Muscle layer of colon (tissue), 2 donors: ENCODE results near the gene AQP2.

Experiments
- H3K27ac ChIP-seq: one replicate; pipeline ENCODE4 v1.7.0; 2013; ENCODE audit warnings: low read depth, mild to moderate bottlenecking, low read length, moderate library complexity
- H3K27me3 ChIP-seq, 2 donors: one replicate each; pipeline ENCODE4 v1.7.0; 2013; ENCODE audit warnings: low read length in 2 of 2, mild to moderate bottlenecking in 2 of 2; ENCODE audit not compliant: insufficient read depth in 2 of 2, control insufficient read depth in 1 of 2
- H3K36me3 ChIP-seq: one replicate; pipeline ENCODE4 v1.7.0; 2013; ENCODE audit warnings: mild to moderate bottlenecking, low read length; ENCODE audit not compliant: insufficient read depth
- H3K4me1 ChIP-seq: one replicate; pipeline ENCODE4 v1.7.0; 2013; ENCODE audit warnings: mild to moderate bottlenecking, low read length; ENCODE audit not compliant: insufficient read depth
- H3K4me3 ChIP-seq, 2 donors: one replicate each; pipeline ENCODE4 v1.7.0; 2013; ENCODE audit warnings: low read length in 2 of 2, low read depth in 1 of 2, mild to moderate bottlenecking in 1 of 2, moderate library complexity in 1 of 2
- H3K9ac ChIP-seq: one replicate; pipeline ENCODE4 v1.7.0; 2013; ENCODE audit warnings: low read length
- H3K9me3 ChIP-seq: one replicate; pipeline ENCODE4 v1.7.0; 2013; ENCODE audit warnings: mild to moderate bottlenecking, low read length
- donor health status: abdominal sarcoma.
- donor health status: Adenocarcinoma of cecum.

The AQP2 gene

DNA sequence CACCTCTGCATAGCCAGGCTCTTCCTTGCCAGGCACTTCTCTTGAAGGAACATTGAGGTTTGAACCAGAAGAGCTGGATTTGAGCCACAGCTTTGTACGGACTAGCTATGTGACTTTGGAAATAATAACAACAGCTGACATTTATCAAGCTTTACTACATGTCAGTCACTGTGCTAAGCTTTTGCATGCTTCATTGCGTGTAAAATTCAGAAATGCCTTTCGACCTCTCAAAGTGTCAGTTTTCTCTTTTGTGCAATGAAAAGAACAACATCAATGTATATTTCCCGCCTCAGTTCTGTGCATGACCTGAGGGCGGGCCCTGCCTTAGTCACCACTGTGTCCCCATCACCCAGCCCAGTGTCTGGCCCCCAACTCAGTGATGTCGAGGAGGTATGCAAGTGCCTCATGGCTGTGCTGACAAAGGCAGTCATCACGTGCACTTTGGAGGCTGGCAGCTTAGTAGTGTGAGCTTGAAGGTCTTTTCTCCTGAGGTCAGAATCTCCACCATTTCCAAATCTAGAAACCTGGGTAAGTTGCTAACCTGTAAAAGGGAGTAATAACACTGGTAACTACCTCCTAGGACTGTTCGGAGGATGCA, 17.9 kb upstream of the AQP2 start:
- no peak overlapping the region for H3K4me3 ChIP-seq

DNA sequence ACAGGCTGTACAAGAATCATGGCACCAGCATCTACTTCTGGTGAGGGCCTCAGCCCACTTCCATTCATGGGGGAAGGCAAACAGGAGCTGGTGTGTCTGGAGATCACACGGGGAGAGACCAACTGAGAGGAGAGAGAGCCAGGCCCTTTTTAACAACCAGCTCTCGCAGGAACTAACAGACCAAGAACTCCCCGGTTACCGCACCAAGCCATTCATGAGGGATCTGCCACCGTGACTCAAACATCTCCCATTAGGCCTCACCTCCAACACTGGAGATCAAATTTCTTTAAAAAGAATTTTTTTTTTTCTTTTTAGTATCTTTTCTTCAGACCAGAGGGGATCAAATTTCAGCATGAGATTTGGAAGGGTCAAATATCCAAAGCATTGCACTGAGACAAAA, 16.7 kb upstream of the AQP2 start:
- Histone ChIP-seq H3K27ac (no peak overlapping the region), H3K9me3 (no peaks in the 10 kb centered on the region), H3K4me1 (no peaks in the 10 kb centered on the region), H3K4me3 (no peak overlapping the region), H3K36me3 (no peaks in the 10 kb centered on the region), H3K9ac (no peak overlapping the region), H3K27me3 (no peaks in the 10 kb centered on the region)

More for the DNA sequence above, 17.9 kb upstream of the AQP2 start:
- Histone ChIP-seq H3K4me1 (no peaks in the 10 kb centered on the region), H3K9ac (no peak overlapping the region), H3K27me3 (no peaks in the 10 kb centered on the region), H3K36me3 (no peaks in the 10 kb centered on the region), H3K9me3 (no peaks in the 10 kb centered on the region), H3K27ac (no peak overlapping the region)

DNA sequence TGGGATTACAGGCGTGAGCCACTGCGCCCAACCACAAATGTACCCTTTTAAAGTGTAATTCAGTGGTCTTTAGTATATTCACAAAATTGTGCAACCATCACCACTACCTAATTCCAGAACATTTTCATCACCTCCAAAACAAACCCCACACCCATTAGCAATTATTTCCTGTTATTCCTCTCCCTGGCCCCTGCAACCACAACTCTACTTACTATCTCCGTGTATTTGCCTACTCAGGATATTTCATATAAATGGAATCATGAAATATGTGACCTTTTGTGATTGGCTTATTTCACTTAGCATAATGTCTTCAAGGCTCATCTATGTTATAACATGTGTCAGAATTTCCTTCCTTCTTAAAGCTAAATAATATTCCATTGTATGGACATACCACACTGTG, 16.0 kb upstream of the AQP2 start:
- no peak overlapping the region for H3K9ac ChIP-seq
- no peak overlapping the region for H3K4me3 ChIP-seq
- H3K4me1 ChIP-seq = no peaks in the 10 kb centered on the region
- H3K27ac ChIP-seq = no peak overlapping the region
- no peaks in the 10 kb centered on the region for H3K27me3 ChIP-seq
- no peaks in the 10 kb centered on the region for H3K9me3 ChIP-seq
- H3K36me3 ChIP-seq = no peaks in the 10 kb centered on the region

DNA sequence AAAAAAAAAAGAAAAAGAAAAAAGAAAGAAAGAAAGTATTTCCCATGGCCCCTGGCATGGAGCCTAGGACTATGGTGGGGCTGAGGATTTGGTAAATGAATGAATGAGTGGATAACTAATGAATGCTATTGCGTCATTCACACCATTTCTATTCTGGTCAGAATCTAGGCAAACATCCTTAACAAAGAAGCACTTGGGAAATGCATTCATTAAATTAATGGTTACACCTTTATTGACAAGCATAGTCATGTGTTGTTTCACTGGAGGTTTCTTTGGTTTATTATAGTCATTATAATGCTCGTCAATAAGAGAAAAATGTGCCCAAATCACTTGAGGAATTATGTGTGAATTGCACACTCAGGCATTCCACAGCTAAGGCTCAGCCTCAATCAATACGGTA, 13.6 kb upstream of the AQP2 start:
- H3K4me1 ChIP-seq = no peaks in the 10 kb centered on the region
- no peaks in the 10 kb centered on the region for H3K9me3 ChIP-seq

DNA sequence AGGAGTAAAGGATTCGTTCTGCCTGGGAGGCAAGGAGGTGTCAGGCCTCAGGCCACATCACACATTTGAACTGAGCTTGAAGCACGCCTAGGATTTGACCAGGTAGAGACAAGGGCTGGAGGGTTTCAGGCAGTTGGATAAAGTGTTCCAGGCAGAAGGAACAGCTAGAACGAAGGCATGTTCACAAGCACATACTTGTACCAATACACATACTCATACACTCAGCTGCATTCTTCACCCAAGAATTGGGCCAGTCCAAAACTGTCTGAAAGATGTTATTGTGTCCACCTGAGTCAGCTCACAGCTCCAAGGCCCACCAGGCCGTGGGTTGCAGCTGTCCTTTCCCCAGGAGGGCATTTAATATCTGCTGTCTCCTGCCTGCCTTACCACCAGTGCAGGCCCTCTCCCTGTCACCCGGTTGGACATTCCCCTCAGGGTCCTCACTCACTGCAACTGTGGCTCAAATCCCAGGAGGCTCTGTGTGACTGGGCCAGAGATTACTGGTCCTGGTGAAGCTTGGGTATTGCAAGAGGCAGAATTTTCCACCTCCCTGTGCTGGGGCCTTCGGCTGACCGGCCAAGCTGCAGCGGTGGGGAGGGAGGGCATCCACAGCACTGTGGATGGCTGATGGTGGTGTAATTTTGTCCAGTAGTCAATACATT, 12.8 kb upstream of the AQP2 start:
- H3K9me3 ChIP-seq = no peaks in the 10 kb centered on the region
- no peak overlapping the region for H3K27ac ChIP-seq
- H3K27me3 ChIP-seq = no peaks in the 10 kb centered on the region
- no peak overlapping the region for H3K4me3 ChIP-seq
- no peak overlapping the region for H3K9ac ChIP-seq
- H3K4me1 ChIP-seq = no peaks in the 10 kb centered on the region
- H3K36me3 ChIP-seq = no peaks in the 10 kb centered on the region

More for the DNA sequence above, 13.6 kb upstream of the AQP2 start:
- no peak overlapping the region for H3K4me3 ChIP-seq
- no peak overlapping the region for H3K27ac ChIP-seq
- no peak overlapping the region for H3K9ac ChIP-seq
- no peaks in the 10 kb centered on the region for H3K36me3 ChIP-seq
- no peaks in the 10 kb centered on the region for H3K27me3 ChIP-seq

DNA sequence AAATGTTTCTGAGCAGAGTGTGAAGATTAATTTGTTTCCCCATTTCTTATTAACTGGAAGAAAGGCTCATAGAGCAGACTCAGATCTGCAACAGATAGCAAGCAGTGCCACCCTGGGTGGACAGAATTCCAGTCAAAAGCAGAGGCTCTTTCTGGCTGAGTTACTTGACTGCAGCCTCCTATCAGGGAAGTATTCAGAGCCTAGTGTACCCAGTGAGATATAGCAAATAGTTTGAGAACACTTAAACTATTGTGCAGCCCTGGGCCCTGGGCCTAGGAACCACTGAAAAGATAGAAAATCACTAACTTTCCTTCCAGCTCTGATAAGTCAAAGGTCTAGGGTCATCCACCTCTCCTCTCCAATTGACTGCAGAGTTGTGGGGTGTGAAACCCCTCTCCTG, 11.2 kb upstream of the AQP2 start:
- Histone ChIP-seq H3K9ac (no peak overlapping the region), H3K4me3 (no peak overlapping the region), H3K36me3 (no peaks in the 10 kb centered on the region), H3K4me1 (no peaks in the 10 kb centered on the region), H3K9me3 (no peaks in the 10 kb centered on the region), H3K27ac (no peak overlapping the region), H3K27me3 (no peaks in the 10 kb centered on the region)

DNA sequence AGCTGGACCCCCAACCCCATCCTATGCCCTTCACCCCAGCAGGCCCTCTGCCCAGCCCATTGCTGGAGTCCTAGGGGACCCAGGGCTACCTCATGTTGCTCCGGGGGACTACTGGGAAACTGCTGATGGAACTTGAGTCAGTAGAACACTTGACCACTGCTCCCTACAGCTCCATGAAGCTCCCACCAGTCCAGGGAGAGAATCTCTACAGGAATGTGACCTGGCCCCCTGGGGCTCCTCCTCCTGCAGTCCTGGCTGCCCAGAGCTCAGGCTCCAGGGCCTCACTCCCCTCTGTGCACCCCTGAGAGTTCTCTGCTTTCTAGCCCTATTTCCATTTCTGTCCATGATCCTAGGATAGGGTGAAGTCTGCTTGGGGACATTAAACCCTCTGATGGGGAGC, 10.8 kb upstream of the AQP2 start:
- Histone ChIP-seq H3K4me1 (no peaks in the 10 kb centered on the region), H3K36me3 (no peaks in the 10 kb centered on the region), H3K27me3 (no peaks in the 10 kb centered on the region), H3K27ac (no peak overlapping the region), H3K4me3 (no peak overlapping the region), H3K9me3 (no peaks in the 10 kb centered on the region), H3K9ac (no peak overlapping the region)

DNA sequence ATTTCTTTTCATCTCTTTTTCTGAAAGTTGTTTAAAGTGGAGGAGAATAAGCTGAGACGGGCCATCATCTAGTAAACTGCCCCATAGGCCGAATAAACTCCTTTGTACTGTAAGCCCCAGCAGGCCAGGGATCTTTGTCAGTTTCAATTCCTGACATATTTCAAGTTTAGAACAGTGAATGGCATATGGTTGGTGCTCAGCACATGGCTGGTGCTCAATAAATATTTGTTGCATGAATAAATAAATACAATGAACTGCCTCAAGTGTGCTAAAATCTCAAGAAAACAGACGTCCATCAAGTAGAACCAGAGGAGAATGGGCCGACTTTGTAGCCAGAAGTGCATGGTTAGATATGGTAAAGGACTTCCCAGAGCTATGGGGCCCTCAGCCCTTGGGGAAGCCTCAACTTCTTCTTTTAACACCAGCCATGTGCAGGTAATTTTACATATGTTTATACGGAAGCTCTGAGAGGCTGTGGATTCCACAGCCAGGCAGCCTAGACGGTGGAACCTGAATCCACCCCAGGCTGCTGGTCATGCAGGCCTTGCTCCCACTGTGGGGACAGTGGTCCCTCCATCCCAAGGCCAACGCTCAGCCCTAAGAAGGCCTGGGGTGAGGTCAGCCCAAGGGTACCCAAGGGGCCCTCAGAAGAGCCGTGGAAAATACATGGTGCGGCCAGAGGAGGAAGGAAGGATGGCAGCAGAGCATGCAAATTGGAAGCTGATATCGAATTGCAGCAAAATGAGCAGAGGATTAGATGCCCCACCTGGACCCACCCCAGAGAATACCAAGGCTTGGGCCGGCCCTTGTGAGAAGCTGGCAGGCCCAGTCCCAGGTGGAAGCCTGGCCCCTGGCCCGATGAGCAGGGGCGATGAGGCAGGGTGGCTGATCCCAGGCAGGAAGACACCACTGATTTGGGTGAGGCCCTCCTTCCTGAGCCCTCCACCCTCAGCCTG, 8.7 kb upstream of the AQP2 start:
- Histone ChIP-seq H3K9me3 (no peaks in the 10 kb centered on the region), H3K27ac (no peak overlapping the region), H3K4me1 (no peaks in the 10 kb centered on the region), H3K27me3 (no peaks in the 10 kb centered on the region), H3K4me3 (no peak overlapping the region), H3K36me3 (no peaks in the 10 kb centered on the region), H3K9ac (no peak overlapping the region)

DNA sequence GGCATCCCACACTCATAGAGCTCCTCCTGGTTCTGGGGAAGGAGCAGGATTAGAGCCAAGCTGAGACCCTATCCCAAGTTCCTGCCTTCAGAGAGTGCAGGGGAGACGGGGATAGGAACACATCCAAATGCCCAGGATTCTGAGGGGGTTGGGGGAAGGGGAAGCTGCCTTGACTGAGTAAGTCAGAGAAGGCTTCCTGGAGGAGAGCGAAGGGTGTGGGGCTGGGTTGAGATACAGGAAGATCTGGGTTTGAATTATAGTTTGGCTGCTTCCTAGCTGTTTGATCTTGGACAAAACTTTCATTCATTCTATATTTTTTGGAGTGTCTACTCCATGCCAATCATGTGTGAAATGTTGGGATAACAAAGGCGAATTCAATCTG, 8.0 kb upstream of the AQP2 start:
- H3K4me3 ChIP-seq = no peak overlapping the region
- H3K9ac ChIP-seq = no peak overlapping the region
- no peak overlapping the region for H3K27ac ChIP-seq
- H3K36me3 ChIP-seq = no peaks in the 10 kb centered on the region
- H3K27me3 ChIP-seq = no peaks in the 10 kb centered on the region
- H3K9me3 ChIP-seq = no peaks in the 10 kb centered on the region
- no peaks in the 10 kb centered on the region for H3K4me1 ChIP-seq

DNA sequence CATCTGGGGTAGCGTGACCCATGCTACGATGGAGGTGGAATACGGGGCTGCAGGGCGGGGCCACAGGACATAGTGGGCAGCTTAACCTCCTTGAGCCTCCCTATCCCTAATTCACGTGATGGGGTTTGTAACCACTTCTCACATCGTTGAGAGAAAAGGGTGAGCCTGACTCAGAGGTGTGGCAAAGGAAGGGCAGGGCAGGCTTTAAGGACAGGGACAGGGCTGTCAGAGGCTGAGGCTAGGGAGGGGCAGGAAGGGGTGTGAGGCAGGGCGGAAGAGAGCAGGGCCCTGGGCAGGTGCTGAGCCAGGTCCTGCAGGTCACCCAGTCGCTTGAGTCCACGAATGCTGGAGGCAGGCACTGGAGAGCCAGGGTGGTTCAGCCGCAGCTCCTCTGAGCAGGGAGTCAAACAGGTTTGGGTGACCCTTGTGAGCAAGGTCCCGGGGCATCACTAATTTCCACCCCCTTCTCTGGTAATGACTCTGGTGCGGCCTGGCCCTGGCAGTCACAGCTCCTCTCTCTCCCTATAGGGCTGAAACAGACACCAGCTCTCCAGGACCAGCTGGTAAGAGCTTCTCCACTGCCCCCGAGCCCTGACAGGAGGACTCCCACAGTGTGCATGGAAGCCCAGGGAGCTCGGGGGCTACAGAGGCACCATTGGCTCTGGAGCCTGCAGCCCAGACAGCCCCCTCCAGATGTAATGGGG, 7.5 kb upstream of the AQP2 start:
- H3K9ac ChIP-seq = no peak overlapping the region

DNA sequence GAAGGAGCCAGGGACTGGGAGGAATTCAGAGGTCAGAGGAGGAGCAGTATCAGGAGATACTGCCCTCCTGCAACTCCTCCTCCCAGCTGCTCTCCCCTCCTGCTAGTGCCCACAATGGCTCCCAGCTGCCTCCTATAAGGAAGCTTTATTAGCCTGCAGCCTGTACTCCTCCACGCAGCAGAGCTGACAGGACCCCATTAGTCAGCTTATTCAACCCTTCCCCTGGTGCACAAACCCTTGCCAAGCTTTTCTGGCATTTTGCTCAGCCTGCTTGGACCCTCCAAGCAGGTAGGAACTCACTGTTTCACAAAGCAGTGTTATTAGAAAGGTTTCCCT, 6.9 kb upstream of the AQP2 start:
- H3K9me3 ChIP-seq = no peaks in the 10 kb centered on the region
- H3K27me3 ChIP-seq = no peaks in the 10 kb centered on the region
- H3K4me1 ChIP-seq = no peaks in the 10 kb centered on the region
- no peak overlapping the region for H3K4me3 ChIP-seq
- H3K9ac ChIP-seq = no peak overlapping the region
- H3K27ac ChIP-seq = no peak overlapping the region
- no peaks in the 10 kb centered on the region for H3K36me3 ChIP-seq

More for the DNA sequence above, 7.5 kb upstream of the AQP2 start:
- Histone ChIP-seq H3K9me3 (no peaks in the 10 kb centered on the region), H3K4me1 (no peaks in the 10 kb centered on the region), H3K4me3 (no peak overlapping the region), H3K27me3 (no peaks in the 10 kb centered on the region), H3K27ac (no peak overlapping the region), H3K36me3 (no peaks in the 10 kb centered on the region)
